K562 (cell line): ENCODE results near the gene AIDA.

Experiments used
- CEBPB ChIP-seq: fragments of 450-650 bp; IDR thresholded peaks from 2 replicates; pipeline ENCODE4 v1.6.1; 2016; ENCODE audit warnings: missing genetic modification characterization, missing compliant biosample characterization
- CTCF ChIP-seq, 3 experiments: IDR thresholded peaks in 2 of 3; conservative IDR thresholded peaks in 1 of 3; 2 replicates each; pipeline ENCODE4 v1.5.1; 2011 to 2012; ENCODE audit warnings: low read length in 3 of 3, mild to moderate bottlenecking in 3 of 3, control low read depth in 2 of 3, improper control_type of control experiment in 1 of 3, inconsistent platforms in 1 of 3, low read depth in 1 of 3, mixed read lengths in 1 of 3, moderate library complexity in 1 of 3; ENCODE audit not compliant: insufficient read depth in 2 of 3
- E2F1 ChIP-seq: sonication (generic); formaldehyde crosslinking; IDR thresholded peaks from 2 replicates; pipeline ENCODE4 v1.8.1; 2023; ENCODE audit warnings: mild to moderate bottlenecking, missing genetic modification reagents, moderate library complexity
- FOXK1 ChIP-seq: sonication (generic); formaldehyde crosslinking; IDR thresholded peaks from 2 replicates; pipeline ENCODE4 v1.8.0; 2022; ENCODE audit warnings: missing genetic modification reagents, mild to moderate bottlenecking, borderline replicate concordance
- RAD21 ChIP-seq, 2 experiments: fragments of 250-450 bp in 1 of 2; fragments of 450-650 bp in 1 of 2; sonication (Bioruptor Pico) in 1 of 2; formaldehyde crosslinking in 1 of 2; IDR thresholded peaks in 1 of 2; conservative IDR thresholded peaks in 1 of 2; 2 replicates each; pipeline versions ENCODE4 v1.4.0 to v1.8.0; 2020 to 2022; ENCODE audit warnings: mild to moderate bottlenecking in 2 of 2, moderate library complexity in 1 of 2
- RBM14 ChIP-seq: fragments of 200-400 bp; formaldehyde crosslinking; IDR thresholded peaks from 2 replicates; pipeline ENCODE4 v1.6.1; 2018; ENCODE audit warnings: low read depth, mild to moderate bottlenecking, low read length, moderate library complexity, borderline replicate concordance; ENCODE audit not compliant: insufficient read depth
- RERE ChIP-seq: sonication (generic); formaldehyde crosslinking; IDR thresholded peaks from 2 replicates; pipeline ENCODE4 v1.8.0; 2023; ENCODE audit warnings: missing genetic modification reagents, mild to moderate bottlenecking, borderline replicate concordance
- TAF15 ChIP-seq: fragments of 200-400 bp; formaldehyde crosslinking; IDR thresholded peaks from 2 replicates; pipeline ENCODE4 v1.6.1; 2017; ENCODE audit warnings: mild to moderate bottlenecking, low read depth, low read length, moderate library complexity
- ZHX1 ChIP-seq: fragments of 150-350 bp; conservative IDR thresholded peaks from 2 replicates; pipeline ENCODE4 v1.6.1; 2014; ENCODE audit warnings: low read length
- ZNF134 ChIP-seq: fragments of 250-450 bp; sonication (Bioruptor Pico); conservative IDR thresholded peaks from 2 replicates; pipeline ENCODE4 v1.4.0; 2020
- ZNF324 ChIP-seq: fragments of 250-450 bp; sonication (Bioruptor Pico); IDR thresholded peaks from 2 replicates; pipeline ENCODE4 v1.4.0; 2020; ENCODE audit warnings: mild to moderate bottlenecking

GRCh38 chr1:222750651-222751050 is 38.4 kb upstream of the AIDA start:
- TF ChIP-seq E2F1 (no peak), RERE (CRISPR knock-in tag) (no peak), RBM14 (no peak), ZHX1 (no peak), RAD21 (CRISPR knock-in tag; conservative IDR thresholded peaks at IDR 0.05 in 1 of 2, IDR thresholded peaks at IDR 0.05 in 1 of 2) (no peak), ZNF324 (no peak), CTCF (IDR thresholded peaks at IDR 0.05 in 2 of 3, conservative IDR thresholded peaks at IDR 0.05 in 1 of 3; ENCODE audit: insufficient read depth in 2 of 3, low read depth in 1 of 3, low read length in 3 of 3) (no peak), CEBPB (tag) (no peak), ZNF134 (CRISPR knock-in tag) (no peak), FOXK1 (no peak), TAF15 (no peak)
